Stimulated activated CD4-positive, alpha-beta T cell treated with anti-CD3 and anti-CD28 coated beads, Interleukin-2, amount 100 ng/mL, for 24 hours (primary cell): ENCODE measurements around the gene NRG3.

Source experiments
- DNase-seq, 2 donors: peaks; one replicate each; pipeline ENCODE4 v3.0.0-alpha.2; 2020

NRG3 gene

DNA sequence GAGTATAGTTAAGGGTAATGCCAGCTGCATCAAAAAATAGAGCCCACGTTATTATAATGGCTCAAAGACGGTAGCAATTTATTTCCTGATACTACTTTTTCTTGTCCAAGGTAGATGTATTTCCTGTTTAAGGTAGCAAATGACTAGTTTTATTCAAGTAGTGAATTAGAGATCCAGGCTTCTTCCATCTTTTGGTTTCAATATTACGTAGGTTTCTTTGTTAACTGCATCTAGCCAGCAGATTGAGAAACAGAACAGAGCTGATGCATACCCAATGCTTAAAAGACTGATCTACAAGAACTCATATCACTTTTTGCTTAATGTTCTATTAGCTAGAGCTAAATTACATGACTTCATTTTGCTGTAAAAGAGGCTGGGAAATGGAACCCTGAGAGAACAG, 992.1 kb downstream of the NRG3 start:
- DNase-seq, result no peak

DNA sequence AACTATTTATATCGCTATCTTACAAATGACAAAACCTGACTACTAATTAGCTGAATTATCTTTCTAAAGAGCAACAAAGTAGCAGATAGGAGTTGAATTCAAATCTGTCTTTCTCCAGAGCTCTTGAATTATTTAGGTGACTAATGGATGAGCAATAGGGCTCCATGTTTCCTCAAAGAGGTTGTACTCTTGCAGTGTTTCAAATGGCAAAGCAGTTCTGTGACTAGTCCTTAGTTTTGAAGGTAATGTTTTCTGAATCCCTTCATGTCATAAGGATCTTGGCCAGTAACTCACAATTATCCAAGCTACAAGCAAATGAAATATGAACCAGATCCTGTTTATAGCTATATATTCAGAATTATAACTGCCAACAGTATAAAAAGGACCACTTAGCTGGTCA, 999.7 kb downstream of the NRG3 start:
- no peak for DNase-seq

DNA sequence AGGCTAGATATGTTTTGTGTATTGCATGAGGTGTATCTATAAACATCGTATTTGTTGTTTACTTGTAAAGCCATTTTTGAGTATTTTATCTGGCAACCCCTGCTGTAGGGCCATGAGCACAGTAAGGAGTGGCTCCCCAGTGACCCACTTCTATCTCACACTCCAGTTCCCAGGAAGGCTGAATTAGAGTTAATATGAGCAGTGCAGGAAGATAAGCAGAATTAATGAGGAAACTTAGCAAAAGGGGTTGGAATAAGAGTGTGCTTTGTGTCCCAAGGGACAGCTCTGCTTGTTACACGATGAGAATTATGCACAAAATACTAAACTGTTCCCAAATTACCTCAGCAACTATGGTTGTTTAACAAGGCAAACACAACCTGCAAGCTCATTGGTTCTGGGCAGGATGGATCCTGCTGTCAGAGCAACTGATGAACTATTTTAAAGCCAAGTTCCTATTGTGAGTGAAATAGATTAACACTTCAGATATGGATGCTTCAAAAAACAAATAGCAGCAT, 1005.8 kb downstream of the NRG3 start:
- DNase-seq, result no peak

- DNase-seq, result no peak
These were observed 1007.7 kb downstream of the NRG3 start for GRCh38 chr10:82882722-82883121.

GRCh38 chr10:82883603-82884002, 1008.6 kb downstream of the NRG3 start:
- DNase-seq, result no peak

GRCh38 chr10:82887488-82887887, 1012.5 kb downstream of the NRG3 start:
- no peak for DNase-seq

- no peak for DNase-seq
These were observed 1013.9 kb downstream of the NRG3 start for GRCh38 chr10:82888809-82889455.

- DNase-seq, result no peak
These were observed 1014.7 kb downstream of the NRG3 start for GRCh38 chr10:82889728-82890127.

- DNase-seq, result no peak
These were observed 1015.6 kb downstream of the NRG3 start for GRCh38 chr10:82890573-82890972.

- DNase-seq, result no peak
These were observed 1033.1 kb downstream of the NRG3 start for GRCh38 chr10:82908096-82908495.

DNA sequence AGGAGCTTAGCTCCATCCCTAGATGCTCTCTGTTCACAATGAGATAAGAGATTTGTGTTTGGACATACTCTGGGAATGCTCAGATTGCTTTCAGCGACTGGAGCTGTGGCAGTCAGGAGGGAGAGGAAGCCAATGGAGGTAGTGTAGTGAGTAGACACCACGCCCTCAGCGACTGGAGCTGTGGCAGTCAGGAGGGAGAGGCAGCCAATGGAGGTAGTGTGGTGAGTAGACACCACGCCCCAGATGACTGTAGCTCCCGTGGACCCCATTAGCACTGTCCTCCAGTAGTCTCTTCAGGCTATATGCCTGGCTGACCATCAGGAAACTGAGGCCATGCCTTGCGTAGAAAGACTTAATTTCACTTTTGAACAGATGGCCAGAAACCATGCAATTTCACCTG, 1033.8 kb downstream of the NRG3 start:
- DNase-seq, result no peak

- no peak for DNase-seq
These were observed 1035.3 kb downstream of the NRG3 start for GRCh38 chr10:82910301-82910700.

DNA sequence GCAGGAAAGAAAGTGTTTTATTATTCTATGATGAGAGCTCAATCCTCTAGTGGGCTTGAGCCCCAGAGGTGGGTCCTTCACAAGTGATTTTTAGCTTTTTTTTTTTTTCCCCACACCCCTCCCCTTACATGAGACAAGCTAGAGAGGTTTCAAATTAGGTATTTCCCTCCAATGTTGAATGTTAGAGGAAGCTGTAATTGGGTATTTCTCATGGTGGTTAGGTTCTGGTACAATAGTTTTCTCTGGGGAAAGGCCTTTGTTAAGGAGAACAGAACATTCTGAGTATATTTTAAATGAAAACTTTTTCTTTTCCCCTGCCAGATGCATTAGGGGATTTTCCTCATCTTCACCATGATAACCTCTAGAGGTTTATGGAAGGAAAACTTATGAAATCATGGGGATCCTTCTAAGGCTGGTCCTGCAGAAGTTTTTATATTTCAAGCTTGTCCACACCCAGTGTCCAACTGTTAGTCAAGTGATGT, 1039.7 kb downstream of the NRG3 start:
- DNase-seq, result no peak

GRCh38 chr10:82916941-82917340, 1041.9 kb downstream of the NRG3 start:
- no peak for DNase-seq

DNA sequence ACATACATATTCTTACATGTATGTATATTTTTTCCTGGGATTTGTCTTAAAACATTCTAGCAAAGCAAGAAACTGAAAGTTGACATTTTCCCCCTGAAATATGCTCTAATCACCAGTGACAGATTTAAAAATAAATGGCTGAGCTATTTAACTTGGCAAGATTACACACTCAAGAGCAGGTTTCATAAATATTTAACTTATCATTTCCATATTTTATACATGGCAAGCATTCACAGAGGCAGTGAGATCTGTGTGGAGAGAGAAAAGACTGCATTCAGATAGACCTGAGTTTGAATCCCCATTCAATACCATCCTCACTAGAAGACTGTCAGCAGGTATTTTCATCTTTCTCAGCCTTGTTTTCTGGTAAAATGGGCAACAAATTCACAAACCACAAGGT, 1043.0 kb downstream of the NRG3 start:
- no peak for DNase-seq

DNA sequence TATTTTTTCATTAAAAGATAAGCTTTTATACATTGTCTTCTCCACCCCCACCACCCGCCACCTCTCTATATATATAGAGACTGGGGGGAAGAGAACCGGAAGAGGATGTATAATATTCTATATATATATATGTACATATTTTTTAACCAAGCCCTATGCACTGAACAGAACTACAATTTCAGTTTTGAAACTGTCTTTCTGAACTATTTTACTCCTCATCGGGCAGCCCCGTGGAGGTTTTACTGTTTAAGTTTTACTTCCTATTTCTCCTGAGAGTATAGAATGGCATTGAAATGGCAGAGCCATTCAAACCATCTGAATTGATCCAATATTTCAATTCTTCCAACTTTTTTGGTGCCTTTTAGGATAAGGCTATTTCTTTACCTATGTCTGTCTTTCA, 1047.1 kb downstream of the NRG3 start:
- DNase-seq, result no peak

DNA sequence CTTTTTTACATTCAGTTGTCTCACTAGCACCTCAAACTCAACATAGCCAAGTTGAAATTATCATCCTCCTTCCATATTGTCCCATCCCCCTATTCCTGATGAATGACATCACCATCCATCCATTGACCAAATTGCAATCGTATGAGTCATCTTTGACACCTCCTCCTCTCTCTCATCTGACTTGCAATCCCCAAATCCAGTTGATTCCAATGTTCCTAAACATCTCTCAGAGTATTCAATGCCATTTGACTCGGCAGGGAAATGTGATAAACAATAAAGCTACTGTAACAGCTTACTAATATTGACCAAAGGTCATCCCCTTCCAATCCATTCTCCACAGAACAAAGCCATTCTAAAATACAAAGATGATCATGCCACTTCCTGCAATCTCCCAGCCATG, 1047.8 kb downstream of the NRG3 start:
- no peak for DNase-seq

DNA sequence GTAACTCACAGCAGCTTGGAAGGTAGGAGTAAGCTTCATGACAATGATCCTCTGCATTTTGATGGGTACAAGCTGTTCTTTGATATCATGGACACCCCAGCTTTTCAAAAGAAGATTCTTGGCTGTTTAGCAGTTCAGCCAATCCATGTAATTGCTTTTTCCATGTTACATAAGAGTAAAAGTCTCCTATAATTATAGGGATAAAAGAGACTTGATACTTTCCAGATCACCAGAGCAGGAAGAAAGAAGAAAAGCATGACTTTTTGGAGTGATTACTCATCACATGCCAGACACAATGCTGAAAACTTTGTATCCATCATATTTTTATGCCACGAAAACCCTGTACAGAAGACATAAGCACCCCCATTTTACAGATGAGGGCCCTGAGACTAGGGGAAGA, 1049.7 kb downstream of the NRG3 start:
- no peak for DNase-seq

DNA sequence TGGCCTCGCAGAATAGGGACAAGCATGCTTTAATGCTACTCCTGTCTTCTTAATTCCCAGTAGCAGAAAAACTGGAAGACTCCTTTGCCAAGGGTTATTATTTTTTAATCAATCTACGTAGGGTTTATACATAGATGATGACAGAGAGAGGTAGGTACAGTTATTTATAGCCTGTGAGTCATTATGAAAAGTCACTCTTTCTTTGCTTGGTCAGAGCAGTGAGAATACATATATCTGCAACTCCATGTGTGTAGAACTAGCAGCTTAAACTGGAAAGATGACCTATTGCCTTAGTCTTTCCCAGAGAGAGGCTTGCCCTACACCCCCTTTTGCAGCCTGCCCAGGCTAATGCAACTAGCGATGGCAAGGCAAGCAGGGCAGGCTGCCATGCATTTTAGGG, 1050.6 kb downstream of the NRG3 start:
- no peak for DNase-seq

DNA sequence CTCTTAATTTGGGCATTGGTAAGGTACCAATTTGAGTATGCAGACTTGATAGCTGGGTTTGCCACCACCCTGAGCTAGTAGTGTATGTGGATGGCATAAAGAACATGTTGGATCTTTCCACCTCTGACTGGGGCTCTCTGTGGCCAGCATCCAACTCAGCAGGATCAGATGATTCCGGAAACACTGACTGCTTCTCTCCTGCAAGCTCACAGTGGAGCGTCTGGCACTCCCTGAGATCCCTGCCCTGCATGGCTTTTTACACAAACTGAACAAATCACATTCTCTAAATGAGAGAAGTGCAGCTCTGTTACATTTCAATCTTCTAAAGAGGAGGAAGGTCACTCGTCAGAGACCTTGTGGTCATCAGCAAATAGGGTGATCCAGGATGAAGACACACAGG, 1057.5 kb downstream of the NRG3 start:
- no peak for DNase-seq

DNA sequence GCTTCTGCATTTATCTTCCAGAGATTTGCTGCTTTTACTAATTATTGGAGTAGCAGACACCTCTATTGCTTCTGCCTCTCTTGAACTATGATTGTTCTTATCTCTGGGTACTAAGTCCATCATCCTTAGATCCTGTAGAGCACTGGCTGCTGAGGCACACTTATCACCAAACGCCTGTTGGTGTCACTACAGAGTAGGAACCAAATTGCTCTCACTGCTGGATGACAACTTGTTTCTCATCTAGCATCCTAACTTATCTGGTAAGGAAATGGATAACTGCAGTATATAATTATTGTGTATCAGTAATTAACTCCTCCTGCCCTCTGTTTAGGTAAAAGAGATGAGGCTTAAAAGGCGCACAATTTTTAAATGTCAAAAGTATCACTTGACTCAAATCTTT, 1059.4 kb downstream of the NRG3 start:
- DNase-seq, result no peak

DNA sequence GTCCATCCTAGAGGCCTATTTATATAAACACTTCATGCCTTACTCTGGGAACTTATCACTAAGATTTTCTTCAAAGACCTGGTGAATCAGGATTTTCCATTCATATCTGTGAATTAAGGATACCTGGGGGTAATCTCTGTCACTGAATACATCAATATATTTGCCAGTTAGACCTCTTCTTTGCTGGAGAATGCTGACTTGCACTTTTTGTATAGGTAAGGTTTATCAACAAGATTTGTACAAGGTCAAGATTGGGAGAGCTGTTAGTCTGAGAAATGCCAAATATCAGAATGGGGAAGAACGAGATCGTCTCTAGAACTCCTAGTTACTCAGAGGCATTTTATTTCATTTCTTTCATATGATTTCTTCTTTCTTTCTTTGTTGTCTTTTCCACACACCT, 1060.0 kb downstream of the NRG3 start:
- DNase-seq, result no peak

- DNase-seq, result no peak
These were observed 1063.3 kb downstream of the NRG3 start for GRCh38 chr10:82938331-82938730.

DNA sequence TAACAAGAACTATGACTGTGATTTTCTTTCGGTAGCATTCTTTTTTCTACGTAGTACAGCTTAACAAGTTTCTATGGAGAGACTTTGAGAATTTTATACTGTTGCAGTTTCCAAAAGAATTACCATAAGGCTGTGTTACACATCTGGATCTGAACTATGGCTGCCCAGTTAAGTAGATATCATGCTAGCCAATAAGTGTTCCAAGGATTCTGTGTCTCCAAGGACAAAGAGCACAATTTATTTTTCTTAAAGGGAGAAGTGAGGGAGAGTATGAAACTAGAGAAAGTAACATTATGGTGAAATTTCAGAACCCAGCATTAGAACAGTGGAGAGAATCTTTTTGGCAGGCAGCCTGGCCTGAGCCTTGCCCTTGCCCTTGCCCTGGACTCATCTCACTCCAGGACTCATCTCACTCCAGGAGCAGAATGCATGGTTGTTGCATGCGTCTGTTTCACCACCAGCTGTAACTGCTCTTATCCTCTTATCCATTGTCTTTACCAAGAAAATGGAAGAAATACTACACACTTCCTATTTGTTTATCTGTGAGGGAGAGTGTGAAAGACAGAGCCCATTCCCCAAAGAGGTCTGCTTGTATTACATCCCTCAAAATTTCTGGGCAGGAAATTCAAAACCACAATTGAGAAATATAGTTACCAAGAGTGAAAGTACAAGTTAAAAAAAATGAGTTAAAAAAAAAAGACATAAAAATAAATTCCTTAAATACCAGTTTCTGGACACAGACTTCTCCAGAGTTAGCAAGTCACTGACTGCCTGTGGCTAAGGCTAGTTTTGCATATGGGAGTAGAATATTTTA, 1067.5 kb downstream of the NRG3 start:
- DNase-seq, result no peak
